ENCODE results near the gene ABLIM2.

ABLIM2 gene

DNA sequence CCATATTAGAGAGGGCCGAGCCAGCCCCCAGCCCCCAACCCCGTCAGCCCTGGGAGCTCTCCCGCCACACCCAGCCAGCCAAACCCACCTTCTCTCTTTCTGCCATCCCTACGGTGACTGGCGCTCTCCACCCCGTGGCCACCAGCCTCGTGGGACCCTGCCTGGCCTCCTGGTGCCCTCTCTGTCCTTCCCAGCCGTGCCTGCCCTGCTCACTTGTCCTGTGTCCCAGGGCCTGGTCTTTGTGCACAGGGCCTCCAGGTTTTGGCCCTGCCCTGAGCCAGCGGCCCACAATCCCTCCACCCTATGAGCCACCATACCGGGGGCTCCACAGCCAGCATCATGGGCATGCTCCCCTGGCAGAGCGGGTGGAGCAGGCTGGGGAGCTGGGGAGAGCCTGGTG lies 77.4 kb downstream of the ABLIM2 start:
- DNase-seq, result no peak

DNA sequence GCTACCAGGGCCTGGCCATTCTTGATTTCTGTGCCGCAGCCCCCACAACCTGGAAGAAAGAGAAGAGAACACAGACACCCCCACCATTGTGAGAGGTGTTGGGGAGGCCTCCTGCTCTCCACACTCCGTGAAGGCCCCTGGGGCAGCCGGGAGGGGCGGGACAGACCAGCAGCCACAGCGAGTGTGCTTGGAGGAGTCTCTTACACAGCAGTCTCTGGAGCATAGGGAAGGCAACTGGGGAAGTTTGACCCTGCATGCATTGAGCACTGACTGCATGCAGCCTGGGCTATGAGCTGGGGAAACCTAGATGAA lies 77.9 kb downstream of the ABLIM2 start:
- DNase-seq, result no peak

DNA sequence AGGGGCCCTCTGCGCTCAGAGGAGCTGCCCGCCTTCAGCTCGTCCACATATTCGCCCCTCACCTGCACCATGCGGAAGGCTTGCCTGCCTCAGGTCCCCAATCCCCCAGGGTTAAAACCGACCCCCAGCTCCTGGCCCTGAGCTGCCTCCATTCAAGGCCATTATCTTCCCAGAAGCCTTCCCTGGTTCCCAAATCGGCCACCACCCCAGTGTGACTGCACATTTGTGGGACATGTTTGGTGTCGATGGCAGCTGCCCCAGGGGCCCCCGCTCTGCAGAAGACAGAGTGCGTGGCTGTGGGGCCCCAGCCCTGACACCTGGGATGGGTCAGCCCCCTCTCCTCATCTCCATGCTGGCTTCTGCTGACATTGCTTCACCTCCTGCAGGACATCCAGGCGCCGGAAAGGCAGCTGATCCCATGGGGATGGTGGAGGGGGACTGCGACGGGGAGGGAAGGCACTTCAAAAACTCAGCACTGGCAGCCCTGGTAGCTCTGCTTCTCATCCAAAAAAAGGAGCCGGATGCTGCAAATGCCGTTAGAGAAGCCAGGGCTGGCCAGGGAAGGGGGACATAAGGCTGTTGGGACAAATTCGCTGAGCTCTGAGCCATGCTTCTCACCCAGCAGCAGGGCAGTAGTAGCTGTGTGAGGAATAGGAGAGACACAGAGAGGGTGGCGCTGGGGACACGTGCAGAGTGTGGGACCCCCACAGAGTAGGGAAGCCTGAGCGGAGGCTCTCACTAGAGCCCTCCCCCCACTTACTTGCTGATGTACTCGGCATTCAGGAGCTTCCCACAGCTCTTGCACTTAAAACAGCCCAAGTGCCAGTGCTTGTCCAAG lies 78.5 kb downstream of the ABLIM2 start:
- DNase-seq, result no peak

DNA sequence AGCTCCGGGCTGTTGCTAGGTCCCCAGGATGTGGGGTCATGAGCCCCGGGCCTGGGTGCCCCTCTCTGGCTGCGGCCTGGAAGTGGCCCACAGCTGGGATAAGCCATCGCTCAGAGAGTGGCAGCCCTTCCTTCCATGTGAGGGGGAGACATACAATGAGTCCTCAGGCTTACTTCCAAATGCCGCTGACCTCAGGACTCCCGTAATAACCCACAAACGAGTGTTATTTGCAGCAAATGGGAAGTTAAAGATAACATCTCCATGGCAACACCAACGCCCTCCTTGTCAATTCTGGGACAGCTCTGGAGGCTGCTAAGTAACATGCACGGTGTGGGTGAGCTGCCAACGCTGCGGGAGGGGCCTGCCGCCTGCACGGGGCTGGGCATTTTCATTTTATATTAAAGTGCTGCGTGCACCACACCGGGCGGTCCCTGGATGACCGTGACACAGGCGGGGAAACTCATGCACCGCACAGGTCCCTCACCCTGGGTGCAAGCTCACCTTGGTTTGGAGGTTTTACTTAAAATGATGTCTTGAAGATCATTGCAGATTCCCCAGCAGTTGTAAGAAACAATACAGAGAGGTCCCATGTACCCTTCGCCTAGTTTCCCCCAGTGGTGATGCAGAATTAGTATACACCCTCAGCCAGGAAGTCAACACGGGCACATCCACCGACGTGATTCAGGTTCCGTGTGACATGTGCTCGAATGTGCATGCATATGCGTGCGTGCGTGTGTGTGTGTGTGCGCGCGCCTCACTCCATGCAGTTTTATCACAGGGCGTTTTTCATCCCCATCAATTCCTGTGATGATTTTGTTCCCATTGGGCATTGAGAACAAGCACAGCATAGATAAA lies 79.4 kb downstream of the ABLIM2 start:
- no peak for DNase-seq

DNA sequence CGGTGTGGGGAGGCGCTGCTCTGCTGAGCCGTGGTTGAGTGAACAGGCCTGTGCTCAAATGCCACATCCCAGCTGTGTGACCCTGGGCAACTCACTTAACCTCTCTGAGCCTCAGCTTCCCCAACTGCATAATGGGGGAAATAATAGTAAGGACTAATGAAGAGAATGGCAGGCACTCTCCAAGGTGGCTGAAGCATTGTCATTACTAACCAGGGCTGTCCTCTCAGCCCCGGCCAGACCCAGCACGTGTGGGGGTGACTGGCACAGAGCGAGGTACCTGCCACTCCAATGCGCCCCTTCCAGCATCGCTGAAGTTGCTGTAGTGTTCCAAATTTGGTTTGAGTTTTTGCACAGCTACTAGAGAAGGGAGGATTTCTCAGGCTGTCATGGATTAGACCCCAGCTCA lies 80.0 kb downstream of the ABLIM2 start:
- no peak for DNase-seq

DNA sequence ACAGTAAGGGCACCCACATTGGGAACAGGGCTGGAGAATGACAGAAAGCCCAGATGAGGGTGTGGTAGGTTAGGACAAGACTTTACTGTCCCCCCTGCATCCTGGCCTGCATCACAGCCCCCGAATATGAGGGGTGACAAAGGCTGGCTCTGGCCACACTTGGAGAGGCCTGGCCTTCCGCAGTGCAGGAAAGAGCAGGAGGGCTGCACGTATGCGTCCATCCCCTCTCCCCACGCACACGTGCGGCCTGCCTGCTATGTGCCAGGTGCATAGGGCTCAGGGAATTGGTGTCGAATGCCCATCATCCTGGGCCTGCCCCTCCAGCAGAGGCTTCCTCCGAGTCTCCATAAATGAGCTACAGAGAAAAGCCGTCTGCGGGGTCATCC lies 80.5 kb downstream of the ABLIM2 start:
- no peak for DNase-seq

DNA sequence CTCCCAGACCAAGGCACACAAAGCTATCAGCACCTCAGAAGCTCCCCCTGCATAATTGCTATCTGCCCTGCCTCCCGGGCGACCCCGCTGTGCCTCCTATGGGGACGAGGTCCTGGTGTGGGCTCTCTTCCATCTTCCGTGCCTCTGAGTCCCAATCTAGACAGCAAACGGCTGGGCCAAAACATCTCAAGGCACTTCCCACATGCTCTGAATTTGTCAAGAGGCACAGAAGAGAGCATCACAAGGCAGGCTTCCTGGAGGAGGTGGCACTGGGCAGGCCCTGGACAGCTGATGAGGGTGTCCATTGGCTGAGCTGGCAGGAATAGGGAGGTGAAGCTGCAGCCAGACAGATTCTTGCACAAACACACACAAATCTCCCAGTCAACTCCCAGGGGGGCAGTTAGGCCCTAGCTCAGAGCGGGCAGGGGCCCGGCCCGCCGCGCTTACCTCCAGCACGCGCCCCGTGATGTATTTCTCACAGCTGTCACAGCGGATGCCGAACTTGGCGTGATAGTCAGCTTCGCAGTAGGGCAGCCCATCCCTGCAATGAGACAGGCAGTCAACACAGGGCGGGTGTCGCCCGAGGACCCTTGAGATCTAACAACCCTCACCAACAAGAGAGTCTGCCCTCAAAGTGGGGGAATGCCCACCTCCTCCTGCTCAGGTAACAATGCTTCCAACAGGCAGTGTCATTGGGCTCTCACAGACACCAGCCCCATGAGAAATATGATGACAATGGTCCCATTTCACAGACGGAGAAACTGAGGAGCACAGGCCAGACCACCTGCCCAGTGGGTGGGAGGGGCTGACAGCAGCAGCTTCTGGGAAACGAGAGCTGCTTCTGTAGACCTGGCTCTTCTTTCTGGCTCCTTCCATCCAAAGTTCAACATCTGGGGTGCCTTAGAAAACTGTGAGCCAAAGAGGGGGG lies 81.2 kb downstream of the ABLIM2 start:
- no peak for DNase-seq

DNA sequence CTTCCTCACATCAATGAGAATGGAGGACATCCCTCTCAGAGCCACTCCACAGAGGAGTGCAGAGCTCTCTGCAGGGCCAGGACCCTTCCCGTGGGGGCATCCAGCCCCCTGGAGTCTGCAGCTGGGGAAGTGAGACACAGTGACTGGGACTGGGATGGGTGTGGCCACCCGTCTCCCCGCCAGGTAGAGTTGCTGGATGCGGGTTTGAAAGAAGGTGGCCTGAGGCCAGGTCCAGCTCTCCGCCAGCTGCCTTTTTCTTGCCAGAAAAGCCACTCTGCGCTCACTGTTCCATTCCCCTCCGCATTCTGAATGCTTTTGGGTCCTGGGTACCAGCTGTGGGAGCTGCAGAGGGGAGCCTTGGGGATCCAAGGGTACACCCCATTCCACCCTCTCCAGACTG lies 82.6 kb downstream of the ABLIM2 start:
- no peak for DNase-seq

DNA sequence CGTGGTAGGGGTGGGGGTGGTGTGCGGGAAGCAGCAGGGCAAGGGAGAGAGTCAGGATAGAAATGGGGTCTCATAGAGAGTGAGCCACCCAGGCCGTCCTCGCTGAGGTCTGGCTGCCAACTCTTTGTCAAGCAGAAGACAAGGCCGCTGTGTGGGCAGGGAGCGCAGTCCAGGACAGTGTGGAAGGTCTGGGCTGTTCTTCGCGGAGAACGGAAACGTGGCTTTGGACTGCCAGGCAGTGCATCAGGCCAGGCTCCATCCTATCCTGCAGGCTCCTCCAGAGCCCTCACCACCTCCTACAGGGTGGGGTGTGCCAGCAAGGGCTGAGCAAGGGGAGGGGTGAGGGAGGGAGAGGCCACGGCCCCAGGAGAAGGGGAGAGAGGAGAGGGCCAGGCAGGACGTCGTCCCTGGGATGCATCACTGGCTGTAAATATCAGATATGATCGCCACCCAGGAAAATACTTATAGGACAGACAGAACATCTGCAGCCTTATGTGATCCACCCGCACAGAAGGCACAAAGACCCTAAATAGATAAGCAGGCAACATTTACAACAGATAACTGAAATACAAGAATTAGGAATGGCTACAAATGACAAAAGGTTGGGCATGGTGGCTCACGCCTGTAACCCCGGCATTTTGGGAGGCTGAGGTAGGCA lies 85.3 kb downstream of the ABLIM2 start:
- DNase-seq, result no peak

DNA sequence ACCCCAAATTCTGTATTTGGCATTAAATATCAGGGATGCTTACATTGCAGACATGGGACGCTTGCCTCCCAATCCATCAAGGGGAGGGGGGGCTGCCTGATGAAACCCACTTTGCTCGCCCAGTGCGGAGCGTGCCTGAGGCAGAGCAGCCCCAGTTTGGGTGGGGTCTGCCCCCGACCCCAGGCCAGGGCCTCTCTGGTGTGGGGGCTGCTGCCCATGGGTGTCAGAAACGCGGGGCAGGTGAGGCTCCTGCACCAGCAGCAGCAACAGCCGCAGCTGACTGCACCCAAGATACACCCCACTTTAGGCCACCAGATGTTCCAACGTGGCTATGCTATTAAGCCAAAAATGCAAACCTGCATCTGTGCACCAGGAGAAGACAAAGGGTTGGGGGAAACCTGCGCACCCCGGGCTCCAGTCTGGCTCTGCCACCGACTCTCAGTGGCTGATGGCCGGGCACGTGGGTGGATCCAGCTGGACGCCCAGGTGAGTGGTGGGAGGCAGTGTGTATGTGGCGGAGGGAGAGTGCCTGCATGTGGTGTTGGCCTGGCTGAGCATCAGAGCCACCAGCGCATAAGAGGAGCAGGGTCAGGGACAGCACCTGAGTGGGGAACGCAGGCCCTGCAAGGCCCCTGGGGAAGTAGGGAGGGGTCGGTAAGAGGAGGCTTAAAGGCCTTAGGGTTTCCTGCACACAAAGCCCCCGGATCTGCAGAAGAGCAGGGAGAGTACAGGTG lies 86.2 kb downstream of the ABLIM2 start:
- no peak for DNase-seq

DNA sequence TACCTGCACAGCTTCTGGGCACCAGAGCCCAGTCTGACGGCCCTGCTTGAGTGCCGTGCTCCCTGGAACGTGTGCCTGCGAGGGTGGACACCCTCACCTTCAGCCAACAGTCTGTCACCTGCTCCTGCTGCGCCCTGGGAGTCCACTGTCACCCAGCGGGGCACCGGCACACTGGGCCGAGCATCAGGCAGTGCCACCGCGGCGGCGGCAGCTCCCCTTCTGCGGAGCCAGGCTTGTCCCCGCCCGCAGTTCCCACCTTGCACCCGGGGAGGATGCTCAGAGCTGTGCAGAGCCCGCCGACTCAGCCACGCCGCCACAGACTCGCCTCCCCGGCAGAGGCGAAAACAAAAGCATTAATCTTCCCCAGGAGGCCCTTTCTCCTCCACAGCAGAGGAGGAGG lies 86.8 kb downstream of the ABLIM2 start:
- no peak for DNase-seq

DNA sequence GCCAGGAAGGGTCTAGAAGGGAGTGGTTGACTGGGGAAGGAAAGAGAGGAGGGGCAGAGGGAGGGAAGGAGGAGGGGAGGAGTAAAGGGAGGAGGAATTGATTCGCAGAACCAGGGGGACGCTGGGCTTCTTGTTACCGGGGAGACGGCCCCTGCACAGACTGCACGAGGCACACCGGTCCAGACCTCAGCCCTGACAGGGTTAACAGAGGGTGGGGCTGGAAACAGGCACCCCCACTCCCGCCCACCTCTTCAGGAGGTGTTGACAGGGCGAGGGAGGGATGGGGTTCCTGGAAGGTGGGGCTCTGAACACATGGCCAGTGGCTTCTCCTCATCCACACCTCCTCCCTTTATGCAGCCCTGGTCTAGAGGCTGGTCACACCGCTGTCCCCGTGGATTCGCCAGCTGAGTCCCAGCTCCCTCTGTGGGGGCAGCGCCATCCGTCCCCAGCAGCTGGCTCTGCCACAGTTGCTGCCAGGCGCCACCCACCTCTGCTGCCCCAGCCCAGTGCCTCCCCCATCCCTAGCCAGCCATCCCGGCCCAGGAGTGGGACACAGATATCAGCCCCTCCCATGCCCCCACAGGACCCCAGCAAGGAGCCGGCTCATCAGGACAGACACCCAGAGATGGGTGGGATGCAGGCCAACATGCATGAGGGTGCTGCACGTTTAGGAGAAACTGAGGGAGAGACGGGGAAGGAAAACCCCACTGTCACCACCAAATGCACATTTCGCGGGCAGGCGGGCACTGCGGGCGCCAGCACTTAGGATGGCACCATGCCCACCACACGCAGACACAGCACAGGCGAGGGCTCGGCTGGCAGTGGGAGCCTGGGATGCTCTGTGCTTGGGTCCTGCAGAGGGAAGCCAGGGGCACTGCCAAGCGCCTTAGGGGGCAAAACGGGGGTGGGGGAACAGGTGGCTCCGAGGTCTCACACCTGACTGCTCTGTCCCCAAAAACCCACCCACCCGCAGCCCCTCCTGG lies 87.6 kb downstream of the ABLIM2 start:
- no peak for DNase-seq

DNA sequence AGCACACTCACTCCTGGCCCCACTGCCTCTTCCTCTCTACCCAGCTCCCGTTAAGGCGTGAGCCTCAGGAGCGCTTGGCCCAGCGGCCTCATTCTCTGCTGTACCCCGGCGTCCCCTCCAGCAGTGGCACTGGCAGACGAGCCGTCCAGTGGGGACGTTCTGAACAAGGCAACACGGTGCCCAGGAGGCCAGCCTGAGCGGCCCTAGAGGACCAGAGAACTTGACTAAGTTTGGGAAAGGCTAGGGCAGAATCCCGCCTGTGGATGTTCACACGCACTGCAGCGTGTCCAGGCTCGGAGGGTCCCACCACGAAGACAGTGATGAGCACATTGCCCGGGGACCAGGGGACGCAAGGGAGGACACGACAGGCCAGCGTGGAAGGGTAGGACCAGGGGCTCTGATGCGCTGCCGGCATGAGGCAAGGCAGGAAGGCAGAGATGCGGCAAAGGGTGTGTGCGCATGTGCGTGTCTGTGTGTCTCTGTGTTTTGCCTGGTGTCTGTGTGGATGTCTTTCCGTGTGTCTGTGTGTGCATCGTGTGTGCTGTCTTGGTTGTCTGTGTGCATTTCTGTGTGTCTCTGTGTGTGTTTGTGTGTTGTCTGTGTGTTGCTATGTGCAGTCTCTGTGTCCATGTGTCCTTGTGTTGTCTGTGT lies 89.4 kb downstream of the ABLIM2 start:
- no peak for DNase-seq

DNA sequence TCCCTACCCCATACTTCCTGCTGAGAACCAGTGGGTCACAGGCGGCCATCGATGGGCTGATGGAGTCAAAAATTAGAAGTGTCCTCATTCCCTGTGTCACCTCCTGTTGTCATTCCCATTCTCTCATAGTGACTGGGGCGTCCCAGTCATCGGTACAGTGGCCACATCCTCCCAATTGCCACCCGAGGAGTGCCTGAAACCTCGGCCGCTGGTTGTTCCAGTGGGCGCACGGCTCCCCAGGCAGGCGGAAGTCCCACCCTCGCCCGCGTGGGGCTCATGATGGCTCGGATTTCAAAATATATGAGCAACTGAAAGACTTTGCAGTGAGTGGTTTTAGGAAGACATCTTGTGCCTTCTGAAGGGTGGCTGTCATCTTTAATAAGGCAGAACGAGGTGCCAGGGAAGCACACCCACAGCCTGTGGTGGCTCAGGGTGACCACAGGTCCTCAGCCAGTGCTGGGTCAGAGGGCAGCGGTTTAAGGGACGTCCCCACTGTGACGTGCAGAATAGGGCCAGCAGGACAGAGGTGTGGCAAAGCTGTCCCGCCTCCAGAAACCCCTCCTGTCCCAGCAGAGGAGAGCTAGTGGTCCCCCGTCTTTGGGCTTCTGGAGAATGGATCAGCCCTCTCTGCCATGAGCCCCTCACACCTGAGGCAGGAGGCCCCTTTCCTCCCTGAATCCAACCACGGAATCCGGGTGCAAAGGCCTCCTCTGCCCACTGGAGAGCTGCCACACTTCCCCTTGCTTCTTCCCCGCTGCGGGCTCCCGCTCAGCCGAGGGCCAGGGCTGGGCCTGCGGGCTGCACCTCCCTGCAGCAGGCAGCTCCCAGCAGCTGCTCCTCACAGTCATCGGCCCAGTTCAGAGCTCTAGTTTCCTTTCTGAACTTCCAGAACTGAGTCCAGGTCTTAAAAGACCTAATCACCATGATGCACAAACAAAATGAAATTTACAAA lies 90.4 kb downstream of the ABLIM2 start:
- DNase-seq, result no peak

DNA sequence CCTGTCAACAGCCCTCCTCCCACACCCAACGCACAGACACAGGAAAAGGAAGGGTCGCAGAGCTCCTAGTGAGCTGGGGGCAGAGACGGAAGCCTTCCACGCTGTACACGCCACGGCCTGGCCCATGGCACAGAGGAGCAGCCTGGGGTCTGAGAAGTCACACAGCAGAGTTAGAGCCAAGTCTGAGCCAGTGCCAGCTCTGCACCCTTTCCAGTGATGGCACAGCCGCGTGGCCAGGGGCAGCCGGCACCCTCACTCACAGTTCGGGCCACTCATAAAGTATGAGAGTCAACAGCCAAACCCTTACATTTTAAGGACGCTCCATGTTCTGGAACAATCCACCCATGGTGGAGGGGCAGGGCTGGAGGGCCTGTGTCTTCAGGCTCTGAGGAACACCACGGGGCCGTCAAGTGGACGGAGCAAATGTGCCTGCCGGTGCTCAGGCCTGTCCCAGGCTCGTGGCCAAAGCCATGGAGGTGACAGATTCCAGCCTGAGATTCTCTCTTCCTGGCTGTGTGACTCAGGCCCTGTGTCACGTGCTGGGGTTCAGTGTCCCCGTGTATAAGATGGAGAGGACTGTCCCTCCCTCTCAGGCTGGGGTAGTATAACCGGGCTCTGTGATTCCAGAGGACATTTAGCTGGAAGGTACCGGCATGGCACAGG lies 91.2 kb downstream of the ABLIM2 start:
- no peak for DNase-seq

DNA sequence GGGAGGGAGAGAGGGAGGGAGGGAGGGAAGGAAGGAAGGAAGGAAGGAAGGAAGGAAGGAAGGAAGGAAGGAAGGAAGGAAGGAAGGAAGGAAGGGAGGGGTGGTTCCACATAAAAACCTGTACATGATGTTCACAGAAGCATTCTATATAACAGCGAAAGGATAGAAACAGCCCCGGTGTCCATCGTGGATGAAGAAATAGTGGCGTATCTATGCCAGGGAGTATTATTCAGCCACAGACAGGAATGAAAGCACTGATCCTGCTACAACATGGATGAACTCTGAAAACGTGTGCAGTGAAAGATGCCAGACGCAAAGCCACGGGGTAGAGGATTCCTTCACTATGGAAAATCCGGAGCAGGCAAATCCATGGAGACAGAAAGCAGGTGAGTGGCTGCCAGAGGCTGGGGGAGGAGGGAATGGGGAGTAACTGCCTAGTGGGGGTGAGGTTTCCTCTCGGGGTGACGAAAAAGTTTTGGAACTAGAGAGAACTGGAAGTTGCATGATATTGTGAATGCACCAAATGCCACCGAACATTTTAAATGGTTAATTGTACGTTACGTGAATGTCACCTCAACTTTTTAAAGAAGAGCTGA lies 92.2 kb downstream of the ABLIM2 start:
- no peak for DNase-seq

DNA sequence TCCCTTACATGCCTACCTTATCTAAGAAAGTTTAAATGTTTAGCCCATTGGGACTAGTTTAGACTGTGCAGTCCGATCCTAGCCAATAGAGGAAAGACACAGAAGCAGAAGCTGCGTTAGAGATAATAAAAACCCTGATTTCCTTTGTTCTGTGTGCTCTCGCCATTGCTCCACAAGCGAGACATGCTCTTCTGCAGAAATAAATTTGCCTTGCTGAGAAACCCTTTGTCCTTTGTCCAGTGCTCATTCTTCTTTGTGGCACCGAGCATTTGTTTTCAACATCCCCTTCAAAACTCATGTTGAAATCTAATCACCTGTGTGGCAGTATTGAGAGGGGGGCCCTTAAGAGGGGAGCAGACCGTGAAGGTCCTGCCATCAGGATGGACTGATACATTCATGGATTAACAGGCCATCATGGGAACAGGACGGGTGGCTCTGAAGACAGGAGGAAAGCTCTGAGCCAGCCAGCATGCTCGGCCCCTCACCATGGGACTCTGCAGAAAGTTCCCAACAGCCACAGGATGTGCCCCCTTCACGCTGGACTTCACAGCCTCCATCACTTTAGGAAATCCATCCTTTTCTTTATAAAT lies 94.5 kb downstream of the ABLIM2 start:
- no peak for DNase-seq

DNA sequence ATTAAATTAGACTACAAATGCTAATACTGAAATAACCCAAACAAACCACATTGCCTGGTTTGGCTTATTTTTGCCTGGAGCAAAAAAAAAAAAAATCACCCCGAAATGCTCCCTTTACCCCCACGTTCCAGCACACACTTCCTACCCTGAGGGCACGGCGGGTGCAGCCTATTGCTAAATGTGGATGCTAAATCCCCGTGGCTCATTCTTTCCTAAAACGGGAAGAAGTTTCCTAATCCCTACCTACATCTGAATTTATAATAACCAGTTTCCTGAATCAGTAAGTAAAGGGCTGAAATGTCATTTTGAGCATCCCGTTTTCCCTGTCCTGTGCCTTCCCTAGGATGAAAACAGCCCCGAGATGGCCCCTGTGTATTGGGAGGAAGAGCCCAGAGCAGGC lies 97.0 kb downstream of the ABLIM2 start:
- DNase-seq, result no peak
